ENCODE results near the gene OR6J1. TPM values are rescaled to one million over a fixed set of nuclear protein-coding genes. Genes with fewer than 3 reads are reported as not detected.

Gene OR6J1
- total and polyA plus RNA-seq, 9 of the 15 experiments (the other 6 are each of a cell fraction or from before 2014, with no cell fraction given) = not detected

DNA sequence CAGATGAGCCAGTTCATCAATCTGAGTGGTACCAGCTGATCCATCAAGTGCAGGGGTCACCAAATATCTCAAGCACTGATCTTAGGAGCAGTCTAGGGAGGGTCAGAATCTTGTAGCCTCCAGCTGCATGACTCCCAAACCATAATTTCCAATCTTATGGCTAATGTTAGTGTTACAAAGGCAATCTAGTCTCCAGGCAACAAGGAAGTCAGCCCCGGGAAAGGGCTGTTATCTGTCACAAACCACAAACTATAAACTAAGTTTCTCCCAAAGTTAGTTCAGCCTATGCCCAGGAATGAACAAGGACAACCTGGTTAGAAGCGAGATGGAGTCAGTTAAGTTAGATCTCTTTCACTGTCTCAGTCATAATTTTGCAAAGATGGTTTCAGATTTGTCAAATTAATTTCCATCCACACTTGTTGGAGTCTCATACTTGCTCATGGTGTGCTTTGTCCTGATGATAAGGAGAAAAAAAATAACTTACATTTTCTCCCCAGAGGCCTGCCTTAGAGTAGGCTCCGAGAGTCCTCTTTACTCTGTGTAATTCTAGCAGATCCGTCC, 49.9 kb downstream of the OR6J1 start (continued):
- TF ChIP-seq ESRRB (CRISPR knock-in tag; IDR thresholded peaks at IDR 0.05; ENCODE audit: borderline replicate concordance) (no peak), ZNF143 (CRISPR knock-in tag; IDR thresholded peaks at IDR 0.05) (no peak), EZH2 (IDR thresholded peaks at IDR 0.05; ENCODE audit: borderline replicate concordance, low read depth, low read length) (no peak), DPF2 (IDR thresholded peaks at IDR 0.05) (no peak), RBM22 (IDR thresholded peaks at IDR 0.05; ENCODE audit: low read depth, low read length, poor library complexity, severe bottlenecking) (no peak), SIRT6 (IDR thresholded peaks at IDR 0.05; ENCODE audit: low read depth, low read length) (no peak), KLF10 (CRISPR knock-in tag; IDR thresholded peaks at IDR 0.05) (no peak), NR2C2 (CRISPR knock-in tag; IDR thresholded peaks at IDR 0.05) (no peak), NR2C2 (tag; IDR thresholded peaks at IDR 0.05) (peak; percentile 58; the same call in 1 of the 2 replicates), ZNF133 (CRISPR knock-in tag; IDR thresholded peaks at IDR 0.05) (no peak), ETV6 (IDR thresholded peaks at IDR 0.05; ENCODE audit: borderline replicate concordance in 1 of 2, low read depth in 2 of 2, low read length in 1 of 2) (no peak), ETV6 (CRISPR knock-in tag; IDR thresholded peaks at IDR 0.05; ENCODE audit: borderline replicate concordance) (no peak), NCOR1 (IDR thresholded peaks at IDR 0.05) (no peak), PTRF (tag; IDR thresholded peaks at IDR 0.05) (no peak), FOXJ3 (CRISPR knock-in tag; IDR thresholded peaks at IDR 0.05) (0 out of 2 replicates have a peak, but pooled peaks have one; percentile 17), KDM1A (IDR thresholded peaks at IDR 0.05) (no peak), CBX2 (IDR thresholded peaks at IDR 0.05; ENCODE audit: insufficient read depth, low read length, poor library complexity, severe bottlenecking) (no peak), MTF1 (CRISPR knock-in tag; IDR thresholded peaks at IDR 0.05; ENCODE audit: borderline replicate concordance) (no peak), PKNOX1 (IDR thresholded peaks at IDR 0.05) (0 out of 2 replicates have a peak, but pooled peaks have one; percentile 15), HSF4 (CRISPR knock-in tag; IDR thresholded peaks at IDR 0.05; ENCODE audit: borderline replicate concordance) (no peak), ZNF445 (CRISPR knock-in tag; IDR thresholded peaks at IDR 0.05; ENCODE audit: low read depth) (no peak), GATAD2B (IDR thresholded peaks at IDR 0.05; ENCODE audit: borderline replicate concordance) (no peak), DACH1 (IDR thresholded peaks at IDR 0.05; ENCODE audit: partially characterized antibody) (no peak), ZNF717 (CRISPR knock-in tag; IDR thresholded peaks at IDR 0.05) (no peak), MXD1 (CRISPR knock-in tag; IDR thresholded peaks at IDR 0.05; ENCODE audit: borderline replicate concordance, poor library complexity, severe bottlenecking) (no peak), SMARCA4 (IDR thresholded peaks at IDR 0.05) (peak; percentile 32; the same call in 1 of the 2 replicates)
- TF ChIP-seq, protein P1, sequence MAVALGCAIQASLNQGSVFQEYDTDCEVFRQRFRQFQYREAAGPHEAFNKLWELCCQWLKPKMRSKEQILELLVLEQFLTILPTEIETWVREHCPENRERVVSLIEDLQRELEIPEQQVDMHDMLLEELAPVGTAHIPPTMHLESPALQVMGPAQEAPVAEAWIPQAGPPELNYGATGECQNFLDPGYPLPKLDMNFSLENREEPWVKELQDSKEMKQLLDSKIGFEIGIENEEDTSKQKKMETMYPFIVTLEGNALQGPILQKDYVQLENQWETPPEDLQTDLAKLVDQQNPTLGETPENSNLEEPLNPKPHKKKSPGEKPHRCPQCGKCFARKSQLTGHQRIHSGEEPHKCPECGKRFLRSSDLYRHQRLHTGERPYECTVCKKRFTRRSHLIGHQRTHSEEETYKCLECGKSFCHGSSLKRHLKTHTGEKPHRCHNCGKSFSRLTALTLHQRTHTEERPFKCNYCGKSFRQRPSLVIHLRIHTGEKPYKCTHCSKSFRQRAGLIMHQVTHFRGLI (CRISPR knock-in tag; IDR thresholded peaks at IDR 0.05) = no peak
- TF ChIP-seq, protein P2, sequence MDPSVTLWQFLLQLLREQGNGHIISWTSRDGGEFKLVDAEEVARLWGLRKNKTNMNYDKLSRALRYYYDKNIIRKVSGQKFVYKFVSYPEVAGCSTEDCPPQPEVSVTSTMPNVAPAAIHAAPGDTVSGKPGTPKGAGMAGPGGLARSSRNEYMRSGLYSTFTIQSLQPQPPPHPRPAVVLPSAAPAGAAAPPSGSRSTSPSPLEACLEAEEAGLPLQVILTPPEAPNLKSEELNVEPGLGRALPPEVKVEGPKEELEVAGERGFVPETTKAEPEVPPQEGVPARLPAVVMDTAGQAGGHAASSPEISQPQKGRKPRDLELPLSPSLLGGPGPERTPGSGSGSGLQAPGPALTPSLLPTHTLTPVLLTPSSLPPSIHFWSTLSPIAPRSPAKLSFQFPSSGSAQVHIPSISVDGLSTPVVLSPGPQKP (CRISPR knock-in tag; IDR thresholded peaks at IDR 0.05) = no peak
